Sciatic nerve (tissue), 2 donors: ENCODE results near the gene OR6X1. TPM values are rescaled to one million over a fixed set of nuclear protein-coding genes. Genes with fewer than 3 reads are reported as not detected.

Experiments
- ATAC-seq: fragments of 200-7000 bp; cut with Tn5 transposase; one replicate; pipeline ENCODE4 v1.9.1; 2020; ENCODE audit warnings: mild to moderate bottlenecking, moderate library complexity
- DNase-seq: peaks from one replicate; pipeline ENCODE4 v3.0.0-alpha.2; 2020; ENCODE audit warnings: low spot score
- intact Hi-C: fragments of 100-400 bp; cut with DNase I; formaldehyde crosslinking; loops from one replicate; pipeline ENCODE4 v1.14.2; 2022
- total RNA-seq: library from RNA; stranded (reverse); fragmentation: NEBNext Ultra II Directional; extraction: Animal tissue kit (Norgen Biotek cat#: 25700); gene quantifications from one replicate; pipeline ENCODE4 v1.2.1, GENCODE V29; 2021
- donor health status: DM: no; HTN: no; CAD: no.
- donor health status: DM: no; HTN: no; CAD: no.

The OR6X1 gene, protein sequence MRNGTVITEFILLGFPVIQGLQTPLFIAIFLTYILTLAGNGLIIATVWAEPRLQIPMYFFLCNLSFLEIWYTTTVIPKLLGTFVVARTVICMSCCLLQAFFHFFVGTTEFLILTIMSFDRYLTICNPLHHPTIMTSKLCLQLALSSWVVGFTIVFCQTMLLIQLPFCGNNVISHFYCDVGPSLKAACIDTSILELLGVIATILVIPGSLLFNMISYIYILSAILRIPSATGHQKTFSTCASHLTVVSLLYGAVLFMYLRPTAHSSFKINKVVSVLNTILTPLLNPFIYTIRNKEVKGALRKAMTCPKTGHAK
- total RNA-seq: not detected

DNA sequence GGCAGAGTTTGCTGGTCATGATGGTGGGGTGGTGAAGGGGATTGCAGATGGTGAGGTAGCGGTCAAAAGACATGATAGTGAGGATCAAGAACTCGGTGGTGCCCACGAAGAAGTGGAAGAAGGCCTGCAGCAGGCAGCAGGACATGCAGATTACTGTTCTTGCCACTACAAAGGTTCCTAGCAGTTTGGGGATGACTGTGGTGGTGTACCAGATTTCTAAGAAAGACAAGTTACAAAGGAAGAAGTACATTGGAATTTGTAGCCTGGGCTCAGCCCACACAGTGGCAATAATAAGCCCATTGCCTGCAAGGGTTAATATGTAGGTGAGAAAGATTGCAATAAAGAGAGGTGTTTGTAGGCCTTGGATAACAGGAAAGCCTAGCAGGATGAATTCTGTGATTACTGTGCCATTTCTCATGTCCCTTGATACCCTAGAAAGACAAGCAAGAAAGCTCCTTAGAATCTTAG, at the start of gene OR6X1:
Gene OR6X1 (minus strand): TSS at position 418 of the 468 bp plus-strand sequence. CDS start 0 bp downstream, at position 418.
- no peak for DNase-seq
- intact Hi-C loops: no loop called here
- no peak for ATAC-seq

DNA sequence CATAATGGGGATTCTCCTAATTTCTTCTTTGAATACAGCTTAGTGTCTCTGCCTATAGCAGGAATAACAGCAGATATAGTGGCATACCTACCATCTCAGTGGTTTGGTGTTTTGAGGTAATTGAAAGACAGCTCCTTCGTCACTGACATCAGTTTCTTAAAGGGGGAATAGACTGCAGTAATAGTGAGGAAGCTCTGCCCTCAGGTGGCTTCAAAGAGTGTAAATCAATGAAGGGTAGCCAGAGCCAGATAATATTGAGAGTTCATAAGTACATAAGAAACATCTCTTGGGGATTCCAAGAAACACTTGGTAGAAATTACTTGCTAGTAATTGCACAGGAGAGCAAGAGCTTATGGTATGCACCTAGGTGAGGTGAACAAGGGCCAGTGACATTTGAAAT, 47.4 kb upstream of the OR6X1 start:
- intact Hi-C loops: no loop called here
- no peak for ATAC-seq
- no peak for DNase-seq

DNA sequence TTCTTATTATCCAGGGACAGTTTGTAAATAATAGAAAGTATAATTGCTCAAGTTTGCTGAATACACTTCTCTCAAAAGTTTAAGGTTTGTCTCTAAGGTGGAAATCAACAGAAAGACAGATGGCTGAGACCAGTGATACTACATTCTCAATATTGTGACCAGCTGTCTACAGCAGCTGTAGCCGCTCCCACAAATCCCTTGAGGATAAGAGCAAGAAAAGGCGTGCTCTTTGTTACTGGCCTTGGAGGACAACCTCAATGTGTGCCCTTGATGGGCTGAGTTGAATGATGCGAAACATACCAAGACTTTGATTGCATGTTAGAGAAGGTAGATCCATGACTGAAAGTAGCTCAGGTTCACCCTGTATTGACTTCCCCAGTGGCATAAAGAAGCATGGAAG, 45.7 kb upstream of the OR6X1 start:
- DNase-seq (no peak), ATAC-seq (no peak)
- intact Hi-C loops: no loop called here

DNA sequence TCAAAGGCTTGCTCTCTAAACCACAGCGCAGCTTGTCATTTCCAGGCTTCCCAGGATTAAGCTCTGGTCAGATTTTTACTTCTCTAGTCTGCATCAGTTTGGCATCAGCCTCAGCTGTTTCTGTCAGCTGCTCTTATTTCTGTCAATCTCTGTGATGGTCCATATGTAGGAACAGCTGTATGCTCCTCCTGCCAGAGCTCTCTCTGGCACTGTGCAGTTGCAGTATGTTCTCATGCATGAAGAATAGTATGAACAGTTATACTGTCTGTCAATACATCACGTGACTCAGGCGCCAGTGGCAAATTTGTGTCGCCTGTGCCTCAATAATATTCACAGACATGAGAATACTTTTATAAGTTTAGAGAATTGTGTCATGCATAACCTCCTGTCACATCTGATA, 45.1 kb upstream of the OR6X1 start:
- intact Hi-C loops: no loop called here
- ATAC-seq (no peak), DNase-seq (no peak)

DNA sequence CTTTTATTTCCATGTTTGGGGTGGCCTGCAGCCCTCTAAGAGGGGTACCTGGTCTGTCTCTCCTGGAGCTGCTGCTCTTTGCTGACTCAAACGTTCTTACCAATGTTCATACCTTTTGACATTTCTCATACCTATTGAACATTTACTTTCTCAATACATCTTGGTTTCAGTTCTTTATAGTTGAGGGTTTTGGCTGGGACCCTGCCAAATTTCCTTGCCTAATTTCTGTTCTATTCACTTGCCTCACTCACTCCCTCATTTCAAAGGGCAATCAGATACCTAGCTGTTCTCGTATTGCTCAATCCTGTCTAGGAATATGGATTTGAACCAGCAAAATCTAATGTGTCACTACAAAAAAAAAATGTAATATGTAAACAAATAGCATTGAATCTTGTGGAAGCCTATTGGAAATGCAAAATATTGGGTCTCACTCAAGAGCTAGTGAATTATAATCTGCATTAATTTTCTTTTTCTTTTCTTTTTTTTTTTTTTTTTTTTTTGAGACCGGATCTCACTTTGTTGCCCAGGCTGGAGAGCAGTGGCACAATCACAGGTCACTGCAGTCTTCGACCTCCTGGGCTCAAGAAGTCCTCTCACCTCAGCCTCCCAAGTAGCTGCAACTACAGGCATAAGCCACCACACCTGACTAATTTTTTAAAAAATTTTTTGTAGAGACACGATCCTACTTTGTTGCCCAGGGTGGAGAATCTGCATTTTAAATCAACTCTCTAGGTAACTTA, 44.4 kb upstream of the OR6X1 start:
- no peak for ATAC-seq

DNA sequence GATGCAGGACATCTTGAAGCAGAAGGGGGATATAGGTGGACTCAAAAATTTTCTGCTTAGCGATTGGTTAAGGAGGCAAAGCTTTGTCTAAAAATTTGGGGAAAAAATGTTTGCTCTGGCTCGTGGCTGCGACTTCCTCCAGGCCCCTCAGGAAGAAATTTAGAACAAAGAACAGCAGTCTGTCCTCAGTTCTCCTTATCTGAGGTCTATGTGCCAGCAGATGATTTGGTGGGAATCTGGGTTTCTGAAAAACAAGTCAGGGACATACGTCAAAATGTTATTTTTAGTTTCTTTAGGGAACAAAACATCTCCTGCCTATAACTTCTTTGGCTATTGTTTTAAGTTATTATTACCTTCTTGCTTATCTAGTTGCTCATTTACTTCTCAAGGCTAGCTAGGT, 43.8 kb upstream of the OR6X1 start:
- DNase-seq: no peak
- intact Hi-C loops: no loop called here
- no peak for ATAC-seq

More for the DNA sequence above, 44.4 kb upstream of the OR6X1 start:
- DNase-seq: no peak
- intact Hi-C loops: no loop called here

DNA sequence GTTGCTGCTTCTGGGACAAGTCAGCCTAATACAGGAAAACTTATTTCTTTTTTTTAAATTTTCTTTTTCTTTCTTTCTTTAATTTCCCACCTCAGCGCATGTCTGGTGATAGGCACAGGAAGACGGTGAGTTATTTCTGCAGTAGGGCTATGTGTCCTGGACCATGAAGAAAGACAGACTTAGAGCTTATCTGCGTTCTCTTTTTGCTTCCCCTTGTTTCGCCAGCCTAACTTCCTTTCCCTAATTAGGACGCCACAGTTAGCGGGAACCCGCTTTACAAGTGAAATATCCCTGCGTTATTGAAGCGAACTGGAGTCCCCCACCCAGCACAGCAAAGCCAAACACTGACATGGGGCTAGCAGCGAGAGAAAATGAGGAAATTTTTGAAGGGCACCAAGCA, 43.2 kb upstream of the OR6X1 start:
- intact Hi-C loops: no loop called here
- DNase-seq: no peak
- ATAC-seq: no peak

DNA sequence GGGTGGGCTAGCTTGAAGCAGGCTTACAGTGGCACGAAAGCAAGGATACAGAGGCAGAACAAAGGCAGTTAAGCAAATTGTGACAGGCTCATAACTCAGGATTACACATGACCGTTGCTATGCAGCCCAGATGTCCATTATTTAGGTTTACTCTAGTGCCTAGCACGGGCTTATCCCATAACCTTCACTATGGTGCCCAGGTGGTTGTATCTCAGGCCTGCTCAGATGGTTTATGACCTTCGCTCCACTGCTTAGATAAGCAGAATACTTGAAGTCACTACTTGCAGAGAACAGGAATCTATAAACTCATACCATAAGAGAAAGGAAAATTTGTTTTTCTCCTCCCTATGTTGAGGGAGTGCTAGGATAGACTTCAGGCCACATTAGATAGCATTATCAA, 42.8 kb upstream of the OR6X1 start:
- ATAC-seq (no peak), DNase-seq (no peak)
- intact Hi-C loops: no loop called here

DNA sequence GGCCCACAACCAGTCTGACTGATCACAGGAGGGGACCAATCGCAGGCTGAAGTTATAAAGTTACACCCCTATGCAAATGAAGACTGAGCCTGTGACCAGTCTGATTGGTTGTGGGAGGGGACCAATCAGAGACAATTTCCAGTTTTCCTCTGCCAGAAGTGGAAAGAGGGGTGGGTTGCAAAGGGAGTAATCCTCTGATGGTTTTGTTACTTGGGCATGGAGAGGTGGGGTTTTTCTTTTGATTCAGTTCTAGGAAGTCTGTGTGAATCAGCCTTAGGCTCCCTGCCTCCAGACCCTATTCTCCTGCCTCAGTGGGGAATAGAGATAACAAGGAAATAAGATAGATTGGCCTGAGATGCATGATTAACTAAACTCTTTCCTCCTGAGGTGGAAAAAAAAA, 41.9 kb upstream of the OR6X1 start:
- intact Hi-C loops: no loop called here
- DNase-seq: no peak

DNA sequence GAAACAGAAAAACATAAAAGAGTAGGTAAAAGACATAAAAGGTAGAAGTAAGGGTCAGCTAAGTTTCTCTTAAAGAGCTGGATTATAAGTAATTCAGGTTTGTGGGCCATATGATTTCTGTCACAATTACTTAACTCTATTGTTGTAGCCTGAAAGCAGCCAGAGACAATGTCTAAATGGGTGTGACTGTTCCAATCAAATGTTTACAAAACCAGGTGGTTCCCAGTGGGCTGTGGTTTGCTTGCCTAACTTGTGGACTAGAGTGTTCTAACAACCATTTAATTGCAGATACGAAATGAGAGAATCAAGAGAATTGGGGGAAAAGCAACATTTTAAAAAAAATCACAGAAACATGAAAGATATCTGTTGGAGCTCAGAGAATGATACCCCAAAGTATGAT, 29.2 kb upstream of the OR6X1 start:
- intact Hi-C loops: no loop called here
- ATAC-seq: no peak

More for the DNA sequence above, 41.9 kb upstream of the OR6X1 start:
- no peak for ATAC-seq

DNA sequence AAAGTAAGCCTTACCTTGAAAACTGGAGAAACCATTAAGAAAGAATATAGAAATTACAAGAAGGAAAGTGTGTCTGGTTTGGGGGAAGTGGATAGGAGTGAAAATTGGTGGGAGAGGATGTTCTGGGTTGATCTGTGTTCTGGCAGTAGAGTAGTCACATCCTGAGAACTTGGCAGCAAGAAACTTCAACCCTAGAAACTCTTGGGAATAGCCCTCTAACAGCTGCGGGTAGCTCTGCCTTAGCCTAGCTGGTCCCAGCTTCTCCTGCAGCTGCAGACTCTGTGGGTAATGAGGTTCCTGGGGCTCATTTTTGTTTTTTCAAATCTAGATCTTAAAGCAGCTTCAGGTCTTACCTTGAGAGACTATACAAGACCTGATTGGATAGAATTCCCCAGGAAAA, 24.2 kb upstream of the OR6X1 start:
- no peak for ATAC-seq
- no peak for DNase-seq
- intact Hi-C loops: no loop called here

More for the DNA sequence above, 29.2 kb upstream of the OR6X1 start:
- no peak for DNase-seq

DNA sequence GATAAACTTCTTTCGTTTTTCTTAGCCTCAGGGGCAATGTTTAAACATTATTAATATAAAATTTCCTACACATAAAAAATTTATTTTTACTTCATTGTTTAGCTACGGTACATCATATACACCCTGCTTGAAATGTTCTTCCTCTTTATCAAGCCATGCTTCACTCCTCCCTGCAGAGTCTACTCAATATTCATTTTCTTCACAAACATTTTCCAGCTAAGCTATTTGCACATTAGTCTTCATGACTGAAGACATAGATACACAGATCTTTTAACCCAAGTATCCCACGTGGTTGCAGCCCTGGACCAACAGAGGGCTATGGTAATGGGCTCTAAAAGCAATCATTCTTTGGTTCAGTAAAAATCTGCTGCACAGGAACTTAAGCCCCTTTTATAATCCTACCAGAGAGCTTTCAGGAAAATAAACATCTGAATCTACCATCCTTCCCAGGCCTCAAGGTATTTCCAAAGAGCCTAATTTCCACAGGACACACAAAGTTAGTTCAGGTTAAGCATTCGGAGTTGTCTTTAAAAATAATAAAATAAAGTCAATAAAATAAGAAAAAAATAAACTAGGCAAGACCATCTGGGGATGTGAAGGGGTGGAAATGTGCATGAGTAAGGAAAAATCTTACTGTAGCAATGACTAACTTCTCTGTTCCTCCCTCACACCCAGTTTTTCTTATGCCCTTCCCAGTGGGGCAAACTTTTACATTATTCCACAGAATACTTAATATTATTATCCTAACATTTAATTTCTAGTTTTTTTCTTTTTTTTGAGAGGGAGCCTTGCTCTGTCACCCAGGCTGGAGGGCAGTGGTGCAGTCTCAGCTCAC, 21.6 kb upstream of the OR6X1 start:
- intact Hi-C loops: no loop called here
- DNase-seq (no peak), ATAC-seq (no peak)

DNA sequence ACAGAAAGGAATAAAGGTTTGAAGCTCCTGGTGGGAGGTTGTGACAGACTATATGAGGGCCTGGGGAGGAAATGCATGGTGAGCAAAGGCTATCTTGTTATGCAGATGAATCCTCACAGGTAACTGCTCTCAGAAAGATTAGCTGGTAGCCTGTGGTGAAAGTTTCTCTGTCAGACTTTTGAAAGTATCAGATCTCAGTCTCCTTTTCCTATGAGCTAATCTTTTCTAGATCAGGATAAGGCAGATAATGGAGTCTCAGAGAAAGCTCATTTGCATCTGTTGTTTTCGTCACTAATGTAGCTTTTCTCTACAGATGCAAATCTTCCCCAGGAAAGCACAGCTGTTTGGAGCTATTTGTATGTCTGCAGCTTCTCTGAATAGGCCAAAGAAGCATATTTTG, 21.0 kb upstream of the OR6X1 start:
- intact Hi-C loops: no loop called here
- DNase-seq: no peak
- ATAC-seq: no peak

DNA sequence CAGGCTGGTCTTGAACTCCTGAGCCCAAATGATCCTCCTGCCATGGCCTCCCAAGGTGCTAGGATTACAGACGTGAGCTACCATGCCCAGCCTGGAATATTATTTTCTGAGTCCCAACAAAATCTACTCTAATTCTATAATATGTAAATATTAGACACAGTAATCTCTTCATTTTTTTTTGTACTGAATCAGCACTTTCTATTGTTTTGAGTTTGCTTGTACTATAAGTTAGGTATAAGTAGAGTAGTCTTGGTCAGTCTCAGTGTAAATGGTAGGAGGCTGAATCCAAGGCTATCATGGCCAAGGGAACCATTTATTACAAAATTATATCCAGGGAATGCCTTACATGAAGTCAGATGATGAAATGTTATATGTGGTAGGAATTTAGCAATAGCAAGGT, 19.6 kb upstream of the OR6X1 start:
- intact Hi-C loops: no loop called here
- ATAC-seq: no peak
- no peak for DNase-seq

DNA sequence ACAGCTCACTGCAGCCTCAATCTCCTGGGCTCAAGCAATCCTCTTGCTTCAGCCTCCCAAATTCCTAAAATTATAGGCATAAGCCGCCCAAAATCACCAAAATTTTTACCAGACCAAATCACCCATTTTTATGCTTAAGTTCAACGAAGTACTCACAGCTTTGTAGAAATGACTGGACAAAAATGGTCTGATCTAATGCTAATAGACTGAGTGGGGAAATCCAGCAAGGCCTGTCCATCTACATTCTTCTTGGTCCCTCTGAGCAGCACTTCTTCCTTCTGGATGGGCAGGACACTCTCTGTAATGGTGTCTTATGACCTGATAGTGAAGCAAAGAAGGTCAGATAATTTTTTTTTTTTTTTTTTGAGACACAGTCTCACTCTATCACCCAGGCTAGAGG, 18.7 kb upstream of the OR6X1 start:
- intact Hi-C loops: no loop called here
- DNase-seq: no peak
- no peak for ATAC-seq

DNA sequence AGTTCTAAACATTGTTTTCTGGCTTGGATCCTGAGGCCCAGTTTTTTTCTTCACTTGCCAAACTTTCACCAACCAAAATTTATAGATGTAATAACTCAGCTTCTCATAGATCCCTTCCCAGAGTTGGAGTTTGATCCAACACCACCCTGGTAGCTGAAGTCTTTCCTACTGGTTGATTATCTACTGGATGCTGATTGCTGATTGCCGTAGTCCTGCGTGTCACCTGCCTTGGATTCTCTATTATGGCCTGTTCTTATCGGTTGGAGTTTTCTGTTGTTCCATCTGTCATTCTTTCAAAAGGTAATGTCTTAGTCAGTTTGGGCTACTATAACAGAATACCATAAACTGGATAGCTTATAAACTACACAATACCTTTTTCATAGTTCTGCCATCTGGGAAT, 17.3 kb upstream of the OR6X1 start:
- ATAC-seq (no peak), DNase-seq (no peak)
- intact Hi-C loops: no loop called here

DNA sequence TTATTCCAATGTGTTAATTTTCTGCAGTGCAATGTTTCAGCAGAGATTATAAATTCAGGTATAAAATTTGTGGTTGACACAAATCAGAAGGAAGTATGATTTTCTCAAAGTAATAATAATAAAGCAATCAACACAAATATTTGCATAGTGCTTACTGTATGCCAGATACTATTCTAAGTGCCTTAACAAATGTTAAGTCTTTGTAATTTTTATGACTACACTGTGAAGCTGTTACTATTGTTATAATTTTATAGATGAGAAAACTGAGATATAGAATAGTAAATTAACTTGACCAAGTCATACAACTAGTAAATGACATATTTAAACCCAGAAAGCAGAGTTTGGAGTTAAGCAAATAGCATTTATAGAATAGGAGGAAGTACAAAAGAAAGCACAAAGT, 16.4 kb upstream of the OR6X1 start:
- ATAC-seq (no peak), DNase-seq (no peak)
- intact Hi-C loops: no loop called here

DNA sequence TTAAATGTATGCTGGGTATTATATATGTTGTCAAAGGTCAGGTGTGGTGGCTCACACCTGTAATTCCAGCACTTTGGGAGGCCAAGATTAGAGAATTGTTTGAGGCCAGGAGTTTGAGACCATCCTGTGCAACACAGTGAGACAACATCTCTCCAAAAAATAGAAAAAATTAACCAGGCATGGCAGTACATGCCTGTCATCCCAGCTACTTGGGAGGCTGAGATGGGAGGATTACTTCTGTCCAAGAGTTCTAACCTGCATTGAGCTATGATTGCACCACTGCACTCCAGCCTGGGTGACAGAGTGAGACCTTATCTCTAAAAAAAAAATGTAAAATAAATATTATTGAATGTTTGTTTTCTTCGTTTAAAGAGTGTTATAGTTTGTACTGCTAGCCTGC, 11.3 kb upstream of the OR6X1 start:
- DNase-seq (no peak), ATAC-seq (no peak)
- intact Hi-C loops: no loop called here

DNA sequence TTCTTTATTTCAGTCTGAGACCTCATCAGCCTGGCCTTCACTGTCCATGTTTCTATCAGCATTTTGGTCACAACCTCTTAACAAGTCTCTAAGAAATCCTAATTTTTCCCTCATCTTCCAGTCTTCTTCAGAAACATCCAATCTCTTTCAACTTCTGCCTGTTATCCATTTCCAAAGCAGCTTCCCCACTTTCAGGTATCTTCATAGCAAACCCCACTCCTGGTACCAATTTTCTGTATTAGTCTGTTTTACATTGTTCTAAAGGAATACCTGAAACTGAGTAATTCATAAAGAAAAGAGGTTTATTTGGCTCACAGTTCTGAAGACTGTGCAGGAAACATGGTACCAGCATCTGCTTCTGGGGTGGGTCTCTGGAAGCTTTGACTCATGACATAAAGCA, 8.1 kb upstream of the OR6X1 start:
- intact Hi-C loops: no loop called here

DNA sequence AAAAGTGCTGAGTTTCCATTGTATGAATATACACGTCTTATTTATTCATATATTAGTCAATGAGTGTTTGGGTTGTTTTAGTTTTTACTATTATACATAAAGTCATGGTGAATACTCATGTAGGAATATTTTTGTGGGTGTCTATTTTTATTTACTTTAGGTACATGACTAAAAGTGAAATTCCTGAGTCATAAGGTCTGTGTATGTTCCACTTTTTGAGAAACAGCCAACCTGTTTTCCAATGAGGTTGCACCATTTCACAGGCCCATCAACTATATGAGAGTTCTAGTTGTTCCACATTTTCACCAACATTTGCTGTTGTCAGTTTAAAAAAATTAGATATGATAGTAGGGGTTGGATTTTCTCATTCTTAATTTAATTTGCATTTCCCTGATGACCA, 6.6 kb upstream of the OR6X1 start:
- no peak for DNase-seq
- ATAC-seq: no peak
- intact Hi-C loops: no loop called here

More for the DNA sequence above, 8.1 kb upstream of the OR6X1 start:
- no peak for ATAC-seq
- no peak for DNase-seq
